BJ (cell line): ENCODE results near the gene DNAJC5. TPM values are rescaled to one million over a fixed set of nuclear protein-coding genes. Genes with fewer than 3 reads are reported as not detected.

Experiments used
- CTCF ChIA-PET: fragments of 350-600 bp; formaldehyde crosslinking; extraction: SDS; loops from one replicate; lab custom pipeline; 2021; ENCODE audit warnings: antibody characterized with exemption, inconsistent platforms; lab: Yijun Ruan, JAX
- POLR2A ChIA-PET: fragments of 300-600 bp; sonication (Branson Sonifier 250); formaldehyde crosslinking; extraction: SDS; loops from one replicate; lab custom pipeline; 2021; ENCODE audit warnings: antibody characterized with exemption; lab: Charles Lee
- DNase-seq: peaks from one replicate; pipeline ENCODE4 v3.0.0-alpha.2; 2011; ENCODE audit warnings: low read depth
- H3K27me3 ChIP-seq: 2 replicates; pipeline ENCODE4 v1.6.0; 2011; ENCODE audit warnings: low read length; ENCODE audit not compliant: control insufficient read depth, insufficient read depth
- H3K36me3 ChIP-seq: 2 replicates; pipeline ENCODE4 v1.5.1; 2011; ENCODE audit warnings: low read length; ENCODE audit not compliant: control insufficient read depth, insufficient read depth
- H3K4me3 ChIP-seq: 2 replicates; pipeline ENCODE4 v1.5.1; 2011; ENCODE audit warnings: low read depth, mild to moderate bottlenecking, control low read depth, low read length
- CTCF ChIP-seq: IDR thresholded peaks from 2 replicates; pipeline ENCODE4 v1.5.1; 2011; ENCODE audit warnings: low read depth, mild to moderate bottlenecking, control low read depth, inconsistent platforms, low read length, moderate library complexity; ENCODE audit not compliant: insufficient read depth
- polyA plus RNA-seq: library from polyadenylated mRNA; depleted of rRNA; stranded (reverse); fragments of >200 nt; gene quantifications from 2 replicates; pipeline ENCODE4 v1.2.3, GENCODE V29; 2011

Gene DNAJC5
- polyA plus RNA-seq, 1 experiment: 45.6 TPM

- ChIA-PET CTCF (no interaction called here), POLR2A (no interaction called here)
- H3K27me3 ChIP-seq: no peaks in the 10 kb centered on the region
- no peak for DNase-seq
- peaks cover 48% of the 10 kb centered on the region for H3K36me3 ChIP-seq
- TF ChIP-seq CTCF: no peak
- no peak overlapping the region for H3K4me3 ChIP-seq
Measured at GRCh38 chr20:63944078-63944941, 49.4 kb downstream of the DNAJC5 start.

- DNase-seq: no peak
- no peak for TF ChIP-seq CTCF
- H3K4me3 ChIP-seq: no peak overlapping the region
- ChIA-PET POLR2A (no interaction called here), CTCF (interaction anchor here (1.0 to 1.5 kb wide), 2 partner anchors 29 to 382 kb away, joined by 3 to 5 read pairs; no protein-coding TSS in a partner anchor)
- H3K27me3 ChIP-seq: no peaks in the 10 kb centered on the region
- H3K36me3 ChIP-seq: peaks cover 46% of the 10 kb centered on the region
Measured at GRCh38 chr20:63945031-63945658, 50.2 kb downstream of the DNAJC5 start.

- POLR2A ChIA-PET: no interaction called here
- no peaks in the 10 kb centered on the region for H3K27me3 ChIP-seq
- H3K36me3 ChIP-seq: peaks cover 38% of the 10 kb centered on the region
- no peak overlapping the region for H3K4me3 ChIP-seq
- TF ChIP-seq CTCF: no peak
- DNase-seq: no peak
- CTCF ChIA-PET: interaction anchor here (1.0 to 1.5 kb wide), 2 partner anchors 28 to 383 kb away, joined by 3 to 5 read pairs; no protein-coding TSS in a partner anchor
Measured at GRCh38 chr20:63945921-63946920, 51.3 kb downstream of the DNAJC5 start.

- ChIA-PET POLR2A (no interaction called here), CTCF (no interaction called here)
- Histone ChIP-seq H3K27me3 (no peaks in the 10 kb centered on the region), H3K4me3 (no peak overlapping the region), H3K36me3 (peaks cover 37% of the 10 kb centered on the region)
- no peak for TF ChIP-seq CTCF
- no peak for DNase-seq
Measured at GRCh38 chr20:63946986-63947637, 52.2 kb downstream of the DNAJC5 start.
